ENCODE measurements around the gene ADAT1. TPM values are rescaled to one million over a fixed set of nuclear protein-coding genes. Genes with fewer than 3 reads are reported as not detected.

The ADAT1 gene
- total RNA-seq = 49.5 and 111 TPM in 2 replicates

GRCh38 chr16:75622761-75623605 is at the start of gene ADAT1:
ADAT1 (minus strand) TSS chr16:75623281; CDS start chr16:75620799, 2,482 bp downstream.

GRCh38 chr16:75647492-75648264 is 24.6 kb upstream of the ADAT1 start, which contains the start of the genes KARS1 and TERF2IP:
KARS1 (minus strand) TSS chr16:75647665; CDS start chr16:75647639, 26 bp downstream.
TERF2IP (plus strand) TSS chr16:75647773; CDS start chr16:75647883, 110 bp downstream.

GRCh38 chr16:75566040-75566757 is 56.9 kb downstream of the ADAT1 start, which contains the start of gene GABARAPL2:
GABARAPL2 (plus strand) TSS chr16:75566379; CDS start chr16:75566487, 108 bp downstream.

GRCh38 chr16:75555707-75556430 is 67.2 kb downstream of the ADAT1 start, which contains the start of gene TMEM231:
TMEM231 (minus strand) TSS chr16:75556252; CDS start chr16:75556209, 43 bp downstream.

Other genes starting within 250 kb of the ADAT1 start
- gene CFDP1, start 189.8 kb downstream of the ADAT1 start, total RNA-seq = 62.7 and 75.5 TPM in 2 replicates
- gene TMEM170A, start 158.6 kb downstream of the ADAT1 start, total RNA-seq = 29.1 and 47.1 TPM in 2 replicates
- gene CHST6, start 127.8 kb downstream of the ADAT1 start, total RNA-seq = 0.16 and 3.1 TPM in 2 replicates
- gene CHST5, start 87.2 kb downstream of the ADAT1 start, total RNA-seq = 0.19 TPM in 1 of 2 replicates, not detected in the other
- gene TMEM231, start 67.0 kb downstream of the ADAT1 start, total RNA-seq = 5.7 and 20.6 TPM in 2 replicates
- 35.9 and 78.8 TPM in 2 replicates for gene GABARAPL2, start 56.9 kb downstream of the ADAT1 start, total RNA-seq
- gene KARS1, start 24.4 kb upstream of the ADAT1 start, total RNA-seq = 141 and 176 TPM in 2 replicates
- 38.2 and 55.0 TPM in 2 replicates for gene TERF2IP, start 24.5 kb upstream of the ADAT1 start, total RNA-seq
- gene CPHXL2, start 53.7 kb upstream of the ADAT1 start, total RNA-seq = not detected in 2 replicates
- not detected in 2 replicates for gene DUXB, start 78.2 kb upstream of the ADAT1 start, total RNA-seq
- gene CPHXL, start 103.2 kb upstream of the ADAT1 start, total RNA-seq = not detected in 2 replicates